KG1 (cell line): ENCODE results near the gene IGF2.

ENCODE experiments used
- DNase-seq: peaks from one replicate; lab custom pipeline; 2025; lab: John Stamatoyannopoulos, UW

Gene IGF2

GRCh38 chr11:2122907-2123627 lies 16.1 kb downstream of the IGF2 start:
- no peak for DNase-seq

GRCh38 chr11:2122222-2122906 lies 16.8 kb downstream of the IGF2 start:
- no peak for DNase-seq

- DNase-seq = no peak
Observed at GRCh38 chr11:2121227-2122130, 17.7 kb downstream of the IGF2 start.

GRCh38 chr11:2120359-2121100 lies 18.7 kb downstream of the IGF2 start:
- DNase-seq = no peak

GRCh38 chr11:2118677-2119076 lies 20.5 kb downstream of the IGF2 start:
- DNase-seq = no peak

- DNase-seq = no peak
Observed at GRCh38 chr11:2116680-2117079, 22.5 kb downstream of the IGF2 start.

GRCh38 chr11:2115308-2115707 lies 23.9 kb downstream of the IGF2 start:
- no peak for DNase-seq

- no peak for DNase-seq
Observed at GRCh38 chr11:2114430-2115241, 24.6 kb downstream of the IGF2 start.

GRCh38 chr11:2113776-2114175 lies 25.4 kb downstream of the IGF2 start:
- no peak for DNase-seq

- DNase-seq = no peak
Observed at GRCh38 chr11:2110521-2110920, 28.7 kb downstream of the IGF2 start.

- DNase-seq = no peak
Observed at GRCh38 chr11:2109541-2110019, 29.6 kb downstream of the IGF2 start.

- DNase-seq = no peak
Observed at GRCh38 chr11:2108675-2109491, 30.3 kb downstream of the IGF2 start.

GRCh38 chr11:2107941-2108630 lies 31.1 kb downstream of the IGF2 start:
- DNase-seq = no peak

- no peak for DNase-seq
Observed at GRCh38 chr11:2107521-2107920, 31.7 kb downstream of the IGF2 start.

- no peak for DNase-seq
Observed at GRCh38 chr11:2106583-2107209, 32.5 kb downstream of the IGF2 start.

- no peak for DNase-seq
Observed at GRCh38 chr11:2105511-2105910, 33.7 kb downstream of the IGF2 start.

GRCh38 chr11:2104524-2105440 lies 34.4 kb downstream of the IGF2 start:
- no peak for DNase-seq
